ENCODE measurements around the gene PITPNM3. TPM values are rescaled to one million over a fixed set of nuclear protein-coding genes. Genes with fewer than 3 reads are reported as not detected.

PITPNM3 gene
- total RNA-seq, 1 donor from 2014 or later = 1.4 TPM

DNA sequence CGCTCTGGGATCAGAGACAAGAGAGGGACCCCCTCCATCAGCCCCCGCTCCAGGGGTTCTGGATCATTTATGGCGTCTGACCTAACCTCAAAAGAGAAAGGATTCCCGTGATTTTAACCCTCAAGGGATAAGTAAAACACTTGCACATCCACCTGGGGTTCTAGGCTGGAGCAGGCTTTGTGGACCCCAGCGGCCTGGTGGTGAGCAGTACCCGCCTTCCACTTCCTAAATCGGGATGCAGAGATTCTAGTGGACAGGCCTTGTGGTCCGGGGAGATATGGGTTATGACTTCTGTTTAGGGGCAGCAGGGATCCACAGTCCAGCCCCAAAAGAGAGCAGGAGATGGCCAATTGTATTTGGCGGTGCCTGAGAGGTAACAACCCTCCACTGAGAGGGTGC, 684 bp upstream of the PITPNM3 start:
- Mint-ChIP-seq H3K36me3 (ENCODE audit: unreplicated experiment) (no peaks in the 10 kb centered on the region), H3K9me3 (ENCODE audit: unreplicated experiment) (peaks cover 8% of the 10 kb centered on the region), H3K4me1 (ENCODE audit: low read depth, unreplicated experiment) (peaks cover 4% of the 10 kb centered on the region), H3K4me3 (ENCODE audit: unreplicated experiment) (peak overlapping the region; percentile 76), H3K27ac (ENCODE audit: unreplicated experiment) (no peak overlapping the region), H3K27me3 (ENCODE audit: unreplicated experiment) (peaks cover 20% of the 10 kb centered on the region)
- TF ChIP-seq, protein P1, sequence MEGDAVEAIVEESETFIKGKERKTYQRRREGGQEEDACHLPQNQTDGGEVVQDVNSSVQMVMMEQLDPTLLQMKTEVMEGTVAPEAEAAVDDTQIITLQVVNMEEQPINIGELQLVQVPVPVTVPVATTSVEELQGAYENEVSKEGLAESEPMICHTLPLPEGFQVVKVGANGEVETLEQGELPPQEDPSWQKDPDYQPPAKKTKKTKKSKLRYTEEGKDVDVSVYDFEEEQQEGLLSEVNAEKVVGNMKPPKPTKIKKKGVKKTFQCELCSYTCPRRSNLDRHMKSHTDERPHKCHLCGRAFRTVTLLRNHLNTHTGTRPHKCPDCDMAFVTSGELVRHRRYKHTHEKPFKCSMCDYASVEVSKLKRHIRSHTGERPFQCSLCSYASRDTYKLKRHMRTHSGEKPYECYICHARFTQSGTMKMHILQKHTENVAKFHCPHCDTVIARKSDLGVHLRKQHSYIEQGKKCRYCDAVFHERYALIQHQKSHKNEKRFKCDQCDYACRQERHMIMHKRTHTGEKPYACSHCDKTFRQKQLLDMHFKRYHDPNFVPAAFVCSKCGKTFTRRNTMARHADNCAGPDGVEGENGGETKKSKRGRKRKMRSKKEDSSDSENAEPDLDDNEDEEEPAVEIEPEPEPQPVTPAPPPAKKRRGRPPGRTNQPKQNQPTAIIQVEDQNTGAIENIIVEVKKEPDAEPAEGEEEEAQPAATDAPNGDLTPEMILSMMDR (IDR thresholded peaks at IDR 0.05; ENCODE audit: partially characterized antibody, unreplicated experiment) = no peak
- no peak for DNase-seq

DNA sequence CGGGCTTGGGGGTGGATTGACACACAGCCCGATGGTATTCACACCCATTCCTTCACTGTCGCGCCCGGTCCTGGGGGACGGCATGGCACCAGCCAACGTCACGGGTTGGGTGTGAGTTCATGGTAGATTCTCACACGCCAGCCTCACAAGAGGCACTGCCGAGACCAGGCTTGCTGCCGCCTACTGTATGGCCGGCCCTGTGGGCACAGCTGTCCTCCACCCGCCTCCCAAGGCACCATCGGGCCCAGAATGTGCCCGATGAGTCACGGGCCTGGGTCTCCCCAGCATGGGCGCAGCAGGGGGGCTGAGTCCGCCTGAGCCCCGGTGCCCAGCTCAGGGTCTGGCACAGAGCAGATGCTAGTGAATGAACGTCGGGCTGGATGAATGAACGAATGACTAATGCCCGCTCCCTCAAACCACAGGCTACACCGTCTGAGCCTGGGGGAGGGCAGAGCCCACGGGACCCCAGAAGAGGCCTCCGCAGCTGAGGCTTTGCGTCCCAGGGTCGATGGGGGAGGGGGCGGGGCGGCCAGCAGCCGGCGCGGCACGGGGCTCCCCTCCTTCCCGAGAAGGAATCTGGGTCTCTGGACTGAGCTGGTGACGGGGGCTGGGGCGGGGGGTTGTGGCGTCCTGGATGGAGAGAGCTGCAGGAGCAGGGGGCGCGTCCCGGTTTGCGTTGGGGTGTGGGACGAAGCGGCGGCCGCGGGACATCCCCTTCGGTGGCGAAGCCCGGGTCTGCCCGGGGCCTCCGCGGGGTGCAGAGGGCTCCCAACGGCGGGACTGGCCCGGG, 829 bp downstream of the PITPNM3 start:
- Mint-ChIP-seq H3K4me3 (ENCODE audit: unreplicated experiment) (no peak overlapping the region), H3K4me1 (ENCODE audit: low read depth, unreplicated experiment) (peaks cover 4% of the 10 kb centered on the region), H3K27me3 (ENCODE audit: unreplicated experiment) (peaks cover 20% of the 10 kb centered on the region), H3K9me3 (ENCODE audit: unreplicated experiment) (peaks cover 8% of the 10 kb centered on the region), H3K27ac (ENCODE audit: unreplicated experiment) (no peak overlapping the region), H3K36me3 (ENCODE audit: unreplicated experiment) (no peaks in the 10 kb centered on the region)
- TF ChIP-seq, protein P1 (IDR thresholded peaks at IDR 0.05; ENCODE audit: partially characterized antibody, unreplicated experiment) = no peak
- peak; percentile 60 for DNase-seq

DNA sequence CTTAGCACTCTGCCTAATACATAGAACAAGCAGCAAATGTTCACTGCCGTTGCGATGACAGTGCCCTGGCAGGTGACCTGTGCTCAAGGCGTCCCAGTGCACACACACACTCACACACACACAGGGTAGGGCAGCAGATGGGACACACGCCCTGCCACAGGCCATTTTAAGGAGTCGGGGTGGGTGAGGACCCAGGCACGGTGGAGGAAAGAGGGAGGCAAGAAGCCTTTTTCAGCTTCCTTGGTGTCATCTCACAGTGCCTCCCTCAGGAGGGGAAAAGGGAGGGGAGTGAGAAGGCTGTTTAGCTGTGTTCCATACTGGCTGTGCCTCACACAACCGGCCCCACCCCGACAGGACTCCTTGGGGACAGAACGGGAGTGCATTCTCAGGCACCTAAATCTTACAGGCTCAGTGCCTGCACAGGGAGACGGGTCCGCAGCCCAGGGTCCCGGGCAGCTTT, 1.5 kb downstream of the PITPNM3 start:
- TF ChIP-seq, protein P1 (IDR thresholded peaks at IDR 0.05; ENCODE audit: partially characterized antibody, unreplicated experiment) = no peak
- peak overlapping the region; percentile 2 for H3K27ac Mint-ChIP-seq (ENCODE audit: unreplicated experiment)
- peak; percentile 49 for DNase-seq
- peaks cover 4% of the 10 kb centered on the region for H3K4me1 Mint-ChIP-seq (ENCODE audit: low read depth, unreplicated experiment)
- no peaks in the 10 kb centered on the region for H3K36me3 Mint-ChIP-seq (ENCODE audit: unreplicated experiment)
- H3K4me3 Mint-ChIP-seq (ENCODE audit: unreplicated experiment) = peak overlapping the region; percentile 79
- peaks cover 5% of the 10 kb centered on the region for H3K9me3 Mint-ChIP-seq (ENCODE audit: unreplicated experiment)
- H3K27me3 Mint-ChIP-seq (ENCODE audit: unreplicated experiment) = peaks cover 20% of the 10 kb centered on the region

DNA sequence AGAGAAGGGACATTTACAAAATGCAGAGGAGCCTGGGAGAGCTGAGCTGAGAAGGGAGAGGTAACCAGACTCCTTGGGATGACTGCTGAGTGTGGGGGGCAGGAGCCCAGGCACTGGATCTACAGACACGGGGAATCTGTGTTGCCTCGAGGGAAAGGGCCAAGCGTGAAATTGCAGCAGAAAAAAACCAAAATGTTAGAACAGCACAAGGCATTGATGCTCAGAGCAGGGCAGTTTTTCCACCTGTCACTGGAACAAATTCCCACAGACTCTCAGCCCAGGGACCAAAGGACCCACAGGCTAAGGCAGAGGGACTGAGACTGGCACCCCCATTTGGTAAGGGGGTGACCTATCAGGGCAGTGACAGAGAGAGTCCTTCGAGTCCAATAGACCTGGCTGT, 2.0 kb downstream of the PITPNM3 start:
- TF ChIP-seq, protein P1 (IDR thresholded peaks at IDR 0.05; ENCODE audit: partially characterized antibody, unreplicated experiment) = no peak
- DNase-seq = no peak
- Mint-ChIP-seq H3K27ac (ENCODE audit: unreplicated experiment) (no peak overlapping the region), H3K9me3 (ENCODE audit: unreplicated experiment) (peaks cover 5% of the 10 kb centered on the region), H3K4me3 (ENCODE audit: unreplicated experiment) (peak overlapping the region; percentile 79), H3K27me3 (ENCODE audit: unreplicated experiment) (peaks cover 18% of the 10 kb centered on the region), H3K36me3 (ENCODE audit: unreplicated experiment) (no peaks in the 10 kb centered on the region), H3K4me1 (ENCODE audit: low read depth, unreplicated experiment) (peaks cover 4% of the 10 kb centered on the region)

DNA sequence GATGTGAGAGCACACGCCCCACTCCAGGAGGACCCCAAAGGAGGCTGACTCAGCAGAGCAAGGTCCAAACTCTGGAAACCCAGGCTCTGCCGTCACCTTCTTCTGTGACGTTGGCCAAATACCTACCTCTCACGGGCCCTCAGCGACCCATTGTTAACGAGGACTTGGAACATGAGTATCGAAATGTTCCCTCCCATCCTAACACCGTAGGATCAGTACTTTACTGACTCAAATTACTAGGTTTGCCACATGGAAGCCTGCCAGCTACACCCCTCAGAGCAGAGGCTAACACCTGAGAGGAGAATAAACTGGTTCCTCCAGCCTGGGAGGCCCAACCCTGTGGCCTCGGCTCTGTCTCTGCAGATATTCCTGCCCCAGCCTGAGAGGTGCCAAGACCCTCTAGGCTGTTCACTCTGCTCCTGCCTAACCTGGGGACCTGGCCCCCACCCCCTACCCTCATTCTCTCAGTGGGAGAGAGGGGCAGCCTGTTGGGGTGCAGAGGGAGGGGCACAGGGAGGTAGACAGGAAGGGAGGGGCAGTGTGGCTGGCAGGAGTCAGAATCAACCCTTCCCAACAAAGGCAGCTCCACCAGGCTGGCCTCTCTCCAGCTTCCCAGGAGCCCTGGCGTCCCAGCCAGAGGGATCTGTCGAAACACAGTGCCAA, 4.4 kb downstream of the PITPNM3 start:
- H3K4me1 Mint-ChIP-seq (ENCODE audit: low read depth, unreplicated experiment) = peaks cover 9% of the 10 kb centered on the region
- no peak overlapping the region for H3K27ac Mint-ChIP-seq (ENCODE audit: unreplicated experiment)
- H3K27me3 Mint-ChIP-seq (ENCODE audit: unreplicated experiment) = peaks cover 16% of the 10 kb centered on the region

More for the DNA sequence above, 4.4 kb downstream of the PITPNM3 start:
- no peaks in the 10 kb centered on the region for H3K36me3 Mint-ChIP-seq (ENCODE audit: unreplicated experiment)
- TF ChIP-seq, protein P1 (IDR thresholded peaks at IDR 0.05; ENCODE audit: partially characterized antibody, unreplicated experiment) = no peak
- DNase-seq = no peak
- H3K9me3 Mint-ChIP-seq (ENCODE audit: unreplicated experiment) = peaks cover 3% of the 10 kb centered on the region
- no peak overlapping the region for H3K4me3 Mint-ChIP-seq (ENCODE audit: unreplicated experiment)
